Measurements from ENCODE around the gene ATP6V1F. TPM values are rescaled to one million over a fixed set of nuclear protein-coding genes. Genes with fewer than 3 reads are reported as not detected.

The ATP6V1F gene
- total RNA-seq, 4 donors from 2014 or later: 103 to 148 (median 130) TPM

- no peak for DNase-seq
- no peak overlapping the region for H3K4me3 ChIP-seq
- no peaks in the 10 kb centered on the region for H3K9me3 ChIP-seq
- H3K27me3 ChIP-seq: peaks cover 0 to 38% (median 0%) of the 10 kb centered on the region in 4 donors
- peaks cover 19 to 52% (median 24%) of the 10 kb centered on the region in 3 donors for H3K4me1 ChIP-seq
- whole genome bisulfite sequencing, 2 donors: 45 to 71% methylated on average over 9 to 11 of the region's 11 CpGs
- intact Hi-C loops (cut with DNase I): no loop called here
- TF ChIP-seq CTCF (IDR thresholded peaks at IDR 0.05): no peak
- no peak for TF ChIP-seq POLR2A (IDR thresholded peaks at IDR 0.05)
- no peak overlapping the region for H3K27ac ChIP-seq
- H3K36me3 ChIP-seq: no peaks in the 10 kb centered on the region
These were observed 26.1 kb downstream of the ATP6V1F start for GRCh38 chr7:128888756-128889095.

GRCh38 chr7:128889121-128889520, 26.5 kb downstream of the ATP6V1F start:
- 45 to 55% methylated on average over 5 to 6 of the region's 8 CpGs for WGBS, 2 donors
- DNase-seq: no peak

GRCh38 chr7:128890306-128891109, 27.9 kb downstream of the ATP6V1F start:
- no peaks in the 10 kb centered on the region for H3K36me3 ChIP-seq
- H3K27me3 ChIP-seq: peaks cover 0 to 35% (median 0%) of the 10 kb centered on the region in 4 donors
- intact Hi-C loops (cut with DNase I): no loop called here
- H3K27ac ChIP-seq: peak overlapping the region; percentile 45 to 81 (median 78)
- H3K9me3 ChIP-seq: no peaks in the 10 kb centered on the region
- TF ChIP-seq CTCF (IDR thresholded peaks at IDR 0.05) (peak in 1 of 6 experiments; percentile 11), POLR2A (IDR thresholded peaks at IDR 0.05) (peak in 1 of 4 donors; percentile 28)
- H3K4me3 ChIP-seq: peak overlapping the region; percentile 44 to 66 (median 50)
- H3K4me1 ChIP-seq: peaks cover 19 to 54% (median 26%) of the 10 kb centered on the region in 3 donors
- no peak for DNase-seq
- 0% methylated on average over 3 to 4 of the region's 67 CpGs for WGBS, 2 donors

More at GRCh38 chr7:128889121-128889520, 26.5 kb downstream of the ATP6V1F start:
- Histone ChIP-seq H3K27me3 (peaks cover 0 to 38% (median 0%) of the 10 kb centered on the region in 4 donors), H3K36me3 (no peaks in the 10 kb centered on the region), H3K4me1 (peaks cover 19 to 53% (median 26%) of the 10 kb centered on the region in 3 donors), H3K9me3 (no peaks in the 10 kb centered on the region), H3K27ac (no peak overlapping the region), H3K4me3 (no peak overlapping the region)
- no peak for TF ChIP-seq POLR2A (IDR thresholded peaks at IDR 0.05)
- no peak for TF ChIP-seq CTCF (IDR thresholded peaks at IDR 0.05)
- intact Hi-C loops (cut with DNase I): no loop called here

GRCh38 chr7:128891110-128891941, 28.7 kb downstream of the ATP6V1F start:
- H3K27me3 ChIP-seq: peaks cover 0 to 27% (median 0%) of the 10 kb centered on the region in 4 donors
- peak overlapping the region; percentile 45 to 81 (median 78) for H3K27ac ChIP-seq
- no peaks in the 10 kb centered on the region for H3K36me3 ChIP-seq
- WGBS, 2 donors: 31 to 67% methylated on average over 3 to 8 of the region's 41 CpGs
- no peaks in the 10 kb centered on the region for H3K9me3 ChIP-seq
- no peak for TF ChIP-seq POLR2A (IDR thresholded peaks at IDR 0.05)
- TF ChIP-seq CTCF (IDR thresholded peaks at IDR 0.05): no peak
- intact Hi-C loops (cut with DNase I): no loop called here
- peak overlapping the region; percentile 44 to 66 (median 50) for H3K4me3 ChIP-seq
- DNase-seq: no peak
- H3K4me1 ChIP-seq: peaks cover 19 to 55% (median 26%) of the 10 kb centered on the region in 3 donors

GRCh38 chr7:128891942-128892269, 29.2 kb downstream of the ATP6V1F start:
- peaks cover 19 to 61% (median 26%) of the 10 kb centered on the region in 3 donors for H3K4me1 ChIP-seq
- no peaks in the 10 kb centered on the region for H3K36me3 ChIP-seq
- intact Hi-C loops (cut with DNase I): no loop called here
- peak overlapping the region; percentile 45 to 81 (median 78) for H3K27ac ChIP-seq
- H3K4me3 ChIP-seq: peak overlapping the region; percentile 44 to 66 (median 50)
- peaks cover 0 to 21% (median 0%) of the 10 kb centered on the region in 4 donors for H3K27me3 ChIP-seq
- DNase-seq: no peak
- 64 to 73% methylated on average over 5 to 9 of the region's 11 CpGs for WGBS, 2 donors
- no peak for TF ChIP-seq POLR2A (IDR thresholded peaks at IDR 0.05)
- TF ChIP-seq CTCF (IDR thresholded peaks at IDR 0.05): no peak
- no peaks in the 10 kb centered on the region for H3K9me3 ChIP-seq
